Spleen (tissue), 11 donors: ENCODE measurements around the gene AP5Z1. TPM values are rescaled to one million over a fixed set of nuclear protein-coding genes. Genes with fewer than 3 reads are reported as not detected.
A peak's percentile ranks its signal among the peaks of the same experiment; 100 is the strongest.

Experiments
- DNase-seq: peaks from one replicate; pipeline ENCODE4 v3.0.0-alpha.2; 2020
- H3K27ac ChIP-seq, 8 donors: fragments of 200-600 bp; sonication (generic) in 7 of 8; 1 replicate in 4 of 8; 2 replicates in 4 of 8; pipeline versions ENCODE4 v1.5.0 to v1.8.0; 2016 to 2021; ENCODE audit warnings: inconsistent platforms in 4 of 8, mild to moderate bottlenecking in 4 of 8, moderate library complexity in 1 of 8
- H3K27me3 ChIP-seq, 7 donors: fragments of 200-600 bp; sonication (generic) in 6 of 7; replicated peaks in 1 of 7; 1 replicate in 4 of 7; 2 replicates in 3 of 7; pipeline versions ENCODE4 v1.5.0 to v1.8.0; 2016 to 2021; ENCODE audit warnings: inconsistent platforms in 3 of 7, mild to moderate bottlenecking in 1 of 7
- H3K36me3 ChIP-seq, 6 donors: fragments of 200-600 bp; sonication (generic) in 5 of 6; 1 replicate in 4 of 6; 2 replicates in 2 of 6; pipeline versions ENCODE4 v1.5.0 to v1.8.0; 2016 to 2021; ENCODE audit warnings: inconsistent platforms in 2 of 6
- H3K4me1 ChIP-seq, 6 donors: fragments of 200-600 bp; sonication (generic) in 5 of 6; 1 replicate in 3 of 6; 2 replicates in 3 of 6; pipeline versions ENCODE4 v1.5.0 to v1.8.0; 2016 to 2021; ENCODE audit warnings: inconsistent platforms in 3 of 6
- H3K4me3 ChIP-seq, 8 donors: fragments of 200-600 bp; sonication (generic) in 7 of 8; 1 replicate in 4 of 8; 2 replicates in 4 of 8; pipeline versions ENCODE4 v1.5.0 to v1.8.0; 2016 to 2021; ENCODE audit warnings: inconsistent platforms in 4 of 8, mild to moderate bottlenecking in 4 of 8, moderate library complexity in 2 of 8
- H3K9me3 ChIP-seq, 8 donors: fragments of 200-600 bp; sonication (generic) in 7 of 8; 1 replicate in 4 of 8; 2 replicates in 4 of 8; pipeline versions ENCODE4 v1.5.0 to v1.8.0; 2016 to 2021; ENCODE audit warnings: inconsistent platforms in 4 of 8
- CTCF ChIP-seq, 11 experiments: fragments of 200-600 bp in 7 of 11; fragments of 450-650 bp in 4 of 11; sonication (generic) in 4 of 11; IDR thresholded peaks in 8 of 11; conservative IDR thresholded peaks in 3 of 11; 1 replicate in 7 of 11; 2 replicates in 4 of 11; pipeline versions ENCODE4 v1.4.0 to v1.8.0; 2016 to 2021; ENCODE audit warnings: antibody characterized with exemption in 11 of 11, inconsistent platforms in 4 of 11, mild to moderate bottlenecking in 1 of 11
- POLR2A ChIP-seq, 3 donors: fragments of 450-650 bp; IDR thresholded peaks; one replicate each; pipeline ENCODE4 v1.5.1; 2017; ENCODE audit warnings: antibody characterized with exemption in 3 of 3, mild to moderate bottlenecking in 1 of 3
- POLR2AphosphoS5 ChIP-seq, 3 donors: sonication (generic); formaldehyde crosslinking; IDR thresholded peaks; one replicate each; pipeline ENCODE4 v1.5.1; 2017; ENCODE audit warnings: antibody characterized with exemption in 3 of 3
- WGBS, 5 donors: extraction: QIAGEN DNeasy Blood & Tissue Kit in 3 of 5; methylation state at CpG; one replicate each; pipeline versions ENCODE4 v1.1.5 to v1.1.7; 2013 to 2018; 5-methylcytosine and 5-hydroxymethylcytosine counted together
- intact Hi-C: fragments of 100-400 bp; cut with DNase I; formaldehyde crosslinking; loops from one replicate; pipeline ENCODE4 v1.15.0; 2023; ENCODE audit warnings: low total_unique reads
- polyA plus RNA-seq, 3 donors: library from polyadenylated mRNA; stranded (reverse); fragments of 200-250 nt; gene quantifications; one replicate each; pipeline ENCODE4 v1.2.1, GENCODE V29; 2013
- total RNA-seq, 7 donors: library from RNA; depleted of rRNA in 3 of 7; stranded (reverse); fragments of >200 nt in 3 of 7; fragmentation: NEBNext Ultra II Directional in 4 of 7; extraction: Animal tissue kit (Norgen Biotek cat#: 25700) in 4 of 7; gene quantifications; one replicate each; pipeline versions ENCODE4 v1.1.0 to v1.2.1, GENCODE V29; 2016 to 2021
- donor health status: healthy with polysubstance abuse.
- donor health status: DM: no; HTN: no; CAD: no; lungs with moderate emphysema.
- donor health status: DM: no; HTN: no; CAD: no.
- donor health status: Bipolar disorder and iron deficiency.
- donor health status: healthy.
- donor health status: DM: no; HTN: no; CAD: no.
- donor health status: DM: yes; HTN: yes; CAD: no.

The AP5Z1 gene
- total and polyA plus RNA-seq, 10 donors, result 39.3 to 156 (median 64.7) TPM

- Histone ChIP-seq H3K36me3 (peaks cover 0 to 38% (median 27%) of the 10 kb centered on the region in 6 donors), H3K4me1 (peaks cover 38 to 75% (median 58%) of the 10 kb centered on the region in 6 donors), H3K4me3 (no peak overlapping the region), H3K27ac (no peak overlapping the region), H3K9me3 (no peaks in the 10 kb centered on the region), H3K27me3 (no peaks in the 10 kb centered on the region)
- intact Hi-C loops, result no loop called here
- no peak for DNase-seq
- TF ChIP-seq POLR2A (IDR thresholded peaks at IDR 0.05), result no peak
- TF ChIP-seq POLR2AphosphoS5 (IDR thresholded peaks at IDR 0.05), result peak in 1 of 3 donors; percentile 35
- WGBS, 5 donors, result 92 to 96% (median 96%) methylated on average over 23 of the region's 23 CpGs
Observed at GRCh38 chr7:4742051-4742573, 33.3 kb upstream of the AP5Z1 start.

GRCh38 chr7:4742852-4743251 lies 32.6 kb upstream of the AP5Z1 start:
- Histone ChIP-seq H3K27me3 (no peaks in the 10 kb centered on the region), H3K4me1 (peaks cover 45 to 75% (median 64%) of the 10 kb centered on the region in 6 donors), H3K4me3 (no peak overlapping the region), H3K36me3 (peaks cover 0 to 45% (median 27%) of the 10 kb centered on the region in 6 donors), H3K9me3 (no peaks in the 10 kb centered on the region), H3K27ac (peak overlapping the region in 2 of 8 donors; percentile 26 to 95)
- TF ChIP-seq POLR2A (IDR thresholded peaks at IDR 0.05) (no peak), CTCF (IDR thresholded peaks at IDR 0.05 in 8 of 11, conservative IDR thresholded peaks at IDR 0.05 in 3 of 11) (no peak), POLR2AphosphoS5 (IDR thresholded peaks at IDR 0.05) (no peak)
- DNase-seq, result no peak
- intact Hi-C loops, result no loop called here
- WGBS, 5 donors, result 89 to 93% (median 91%) methylated on average over 9 to 10 of the region's 10 CpGs

- Histone ChIP-seq H3K4me3 (peak overlapping the region; percentile 4 to 66 (median 34)), H3K4me1 (peaks cover 35 to 75% (median 63%) of the 10 kb centered on the region in 6 donors), H3K36me3 (peaks cover 0 to 63% (median 27%) of the 10 kb centered on the region in 6 donors), H3K27me3 (no peaks in the 10 kb centered on the region), H3K27ac (peak overlapping the region; percentile 85 to 95 (median 90)), H3K9me3 (no peaks in the 10 kb centered on the region)
- intact Hi-C loops, result no loop called here
- DNase-seq, result peak; percentile 98
- peak; percentile 82 to 92 (median 90) for TF ChIP-seq POLR2AphosphoS5 (IDR thresholded peaks at IDR 0.05)
- no peak for TF ChIP-seq CTCF (IDR thresholded peaks at IDR 0.05 in 8 of 11, conservative IDR thresholded peaks at IDR 0.05 in 3 of 11)
- TF ChIP-seq POLR2A (IDR thresholded peaks at IDR 0.05), result peak in 1 of 3 donors; percentile 20
- WGBS, 5 donors, result 15 to 21% (median 17%) methylated on average over 28 to 31 of the region's 31 CpGs
Observed at GRCh38 chr7:4744391-4745264, 30.8 kb upstream of the AP5Z1 start.

GRCh38 chr7:4745265-4745919 lies 30.0 kb upstream of the AP5Z1 start:
- peaks cover 0 to 71% (median 27%) of the 10 kb centered on the region in 6 donors for H3K36me3 ChIP-seq
- WGBS, 5 donors, result 8 to 13% (median 10%) methylated on average over 14 to 18 of the region's 18 CpGs
- peaks cover 35 to 69% (median 58%) of the 10 kb centered on the region in 6 donors for H3K4me1 ChIP-seq
- peak overlapping the region; percentile 4 to 66 (median 34) for H3K4me3 ChIP-seq
- peak overlapping the region; percentile 85 to 95 (median 90) for H3K27ac ChIP-seq
- intact Hi-C loops, result no loop called here
- TF ChIP-seq POLR2A (IDR thresholded peaks at IDR 0.05) (no peak), POLR2AphosphoS5 (IDR thresholded peaks at IDR 0.05) (no peak), CTCF (IDR thresholded peaks at IDR 0.05 in 8 of 11, conservative IDR thresholded peaks at IDR 0.05 in 3 of 11) (no peak)
- no peaks in the 10 kb centered on the region for H3K27me3 ChIP-seq
- no peak for DNase-seq
- no peaks in the 10 kb centered on the region for H3K9me3 ChIP-seq
